Measurements from ENCODE around the gene DDX10.

The DDX10 gene

DNA sequence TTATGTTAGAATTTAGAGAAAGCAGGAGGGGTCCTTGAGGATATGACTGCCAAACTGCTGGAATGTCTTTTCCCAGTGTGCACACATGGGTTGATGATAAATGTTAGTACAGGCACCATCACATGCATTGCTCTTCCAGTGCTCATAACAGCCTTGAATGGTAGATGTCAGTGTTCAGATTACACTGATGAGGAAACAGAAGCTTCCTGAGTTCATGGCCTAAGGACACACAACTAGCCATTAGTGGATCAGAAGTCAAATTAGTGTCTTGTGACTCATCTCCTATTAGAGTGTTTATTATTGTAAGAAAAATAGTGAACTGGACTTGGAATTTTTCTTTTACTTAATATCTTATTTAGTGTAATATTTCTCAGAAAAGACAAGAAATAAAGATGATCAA, 241.5 kb downstream of the DDX10 start:
- DNase-seq (ENCODE audit: low read depth in 2 of 2), result no peak

GRCh38 chr11:108906826-108907225, 242.0 kb downstream of the DDX10 start:
- no peak for DNase-seq (ENCODE audit: low read depth in 2 of 2)

DNA sequence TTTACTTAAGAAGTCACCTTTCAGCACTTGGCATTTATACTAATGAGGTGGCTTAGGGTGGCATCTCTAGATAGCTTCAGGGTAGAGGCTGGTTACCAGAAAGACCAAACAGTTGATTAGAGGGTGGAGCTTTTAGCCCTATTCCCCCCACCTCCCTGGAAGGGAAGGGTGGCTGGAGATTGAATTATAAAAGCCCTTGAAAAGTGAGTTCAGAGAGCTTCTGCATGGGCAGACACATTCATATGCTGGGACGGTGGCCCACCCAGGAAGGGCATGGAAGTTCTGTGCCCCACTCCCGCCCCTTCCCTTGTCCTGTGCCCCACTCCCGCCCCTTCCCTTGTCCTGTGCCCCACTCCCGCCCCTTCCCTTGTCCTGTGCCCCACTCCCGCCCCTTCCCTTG, 244.2 kb downstream of the DDX10 start:
- DNase-seq (ENCODE audit: low read depth in 2 of 2), result no peak

DNA sequence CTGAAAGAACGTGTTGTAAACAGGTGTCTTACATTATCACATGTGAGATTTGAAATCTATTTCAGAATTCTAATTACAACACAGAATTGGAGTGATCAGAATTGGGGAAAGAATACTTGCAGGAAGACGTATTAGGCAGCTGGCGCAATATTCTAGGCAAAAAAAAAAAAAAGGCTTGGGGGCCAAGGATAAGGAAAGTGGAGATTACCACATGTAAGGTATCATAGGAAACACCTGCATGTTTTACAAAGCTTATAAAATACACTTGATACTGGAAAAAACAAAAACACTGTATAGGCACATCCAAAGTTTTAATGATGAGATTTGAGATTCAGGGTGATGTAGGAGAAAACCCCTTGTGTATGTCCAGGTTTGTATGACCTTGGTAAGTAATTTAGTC, 245.1 kb downstream of the DDX10 start:
- DNase-seq (ENCODE audit: low read depth in 2 of 2), result no peak

GRCh38 chr11:108912581-108912980, 247.7 kb downstream of the DDX10 start:
- DNase-seq (ENCODE audit: low read depth in 2 of 2), result no peak

GRCh38 chr11:108913204-108913603, 248.3 kb downstream of the DDX10 start:
- DNase-seq (ENCODE audit: low read depth in 2 of 2), result no peak

DNA sequence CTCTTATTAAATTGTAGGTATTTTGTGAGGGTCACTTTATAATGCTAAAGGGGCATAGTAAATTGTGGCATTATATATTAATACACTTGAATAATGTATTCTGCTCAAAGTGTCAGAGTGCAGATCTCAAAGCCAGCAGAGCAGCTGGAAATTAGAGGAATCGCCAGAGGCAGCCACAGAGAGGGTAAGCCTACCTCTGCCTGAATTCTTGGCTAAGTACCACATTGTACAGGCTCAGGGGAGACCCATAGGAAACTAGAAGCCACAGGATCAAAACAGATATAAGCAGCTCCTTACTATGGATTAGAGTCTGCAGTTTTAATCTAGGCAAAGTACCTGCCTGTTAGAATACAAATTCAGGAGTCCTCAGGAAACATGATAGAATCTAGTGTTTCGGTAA, 249.3 kb downstream of the DDX10 start:
- no peak for DNase-seq (ENCODE audit: low read depth in 2 of 2)

DNA sequence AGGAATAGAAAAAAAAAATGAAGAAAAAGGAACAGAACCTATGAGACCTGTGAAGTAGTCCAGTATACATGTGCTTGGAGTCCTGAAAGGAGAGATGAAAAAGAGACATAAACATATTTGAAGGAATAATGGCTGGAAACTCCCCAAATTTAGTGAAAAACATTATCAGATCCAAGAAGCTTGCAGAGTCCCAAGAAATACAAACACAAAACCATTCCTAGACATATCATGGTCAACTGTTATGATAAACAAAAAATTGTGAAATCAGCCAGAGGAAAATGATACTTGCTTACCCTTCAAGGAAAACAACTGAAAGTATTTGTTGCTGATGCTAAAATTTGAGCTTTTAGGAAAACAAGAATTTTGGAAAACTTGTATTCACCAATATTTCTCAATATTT, 250.1 kb downstream of the DDX10 start:
- no peak for DNase-seq (ENCODE audit: low read depth in 2 of 2)

- no peak for DNase-seq (ENCODE audit: low read depth in 2 of 2)
These were observed 250.8 kb downstream of the DDX10 start for GRCh38 chr11:108915666-108916065.

- no peak for DNase-seq (ENCODE audit: low read depth in 2 of 2)
These were observed 251.4 kb downstream of the DDX10 start for GRCh38 chr11:108916290-108916689.

DNA sequence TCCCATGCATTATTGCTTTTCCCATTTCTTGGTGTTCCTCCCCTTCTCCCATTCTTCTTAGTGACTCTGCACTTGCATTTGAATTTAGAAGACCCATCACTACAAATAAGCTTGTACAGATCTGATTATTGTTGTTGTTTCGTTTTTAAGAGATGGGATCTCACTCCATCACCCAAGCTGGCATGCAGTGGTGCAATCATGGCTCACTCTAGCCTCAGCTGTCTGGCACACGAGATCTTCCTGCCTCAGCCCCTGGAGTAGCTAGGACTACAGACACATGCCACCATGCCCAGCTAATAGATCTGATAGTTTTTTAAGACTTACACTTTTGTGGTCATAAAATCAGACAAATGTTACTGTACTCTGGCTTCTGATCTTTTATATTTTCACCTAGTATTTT, 252.1 kb downstream of the DDX10 start:
- no peak for DNase-seq (ENCODE audit: low read depth in 2 of 2)

DNA sequence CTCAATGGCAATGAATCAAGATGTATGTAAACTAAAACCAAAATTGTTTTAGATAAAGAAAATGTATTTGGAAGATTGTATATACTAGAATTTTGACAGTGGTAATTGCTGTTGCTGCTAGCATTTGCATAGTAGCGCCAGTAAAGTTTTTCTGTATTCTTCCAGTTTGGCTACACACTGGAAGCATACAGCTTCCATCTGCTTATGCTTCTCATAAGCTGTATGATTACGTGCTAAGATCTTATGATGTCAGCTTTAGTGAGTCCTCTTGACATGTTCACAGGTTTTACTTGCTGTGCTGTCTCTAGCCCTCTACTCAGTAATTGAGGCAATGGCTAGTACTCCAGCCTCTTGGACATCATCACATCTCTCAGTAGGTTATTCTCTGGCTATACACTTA, 256.3 kb downstream of the DDX10 start:
- no peak for DNase-seq (ENCODE audit: low read depth in 2 of 2)

GRCh38 chr11:108922241-108922640, 257.4 kb downstream of the DDX10 start:
- DNase-seq (ENCODE audit: low read depth in 2 of 2), result no peak

GRCh38 chr11:108923413-108923812, 258.5 kb downstream of the DDX10 start:
- no peak for DNase-seq (ENCODE audit: low read depth in 2 of 2)

GRCh38 chr11:108926171-108926840, 261.4 kb downstream of the DDX10 start:
- DNase-seq (ENCODE audit: low read depth in 2 of 2), result no peak

DNA sequence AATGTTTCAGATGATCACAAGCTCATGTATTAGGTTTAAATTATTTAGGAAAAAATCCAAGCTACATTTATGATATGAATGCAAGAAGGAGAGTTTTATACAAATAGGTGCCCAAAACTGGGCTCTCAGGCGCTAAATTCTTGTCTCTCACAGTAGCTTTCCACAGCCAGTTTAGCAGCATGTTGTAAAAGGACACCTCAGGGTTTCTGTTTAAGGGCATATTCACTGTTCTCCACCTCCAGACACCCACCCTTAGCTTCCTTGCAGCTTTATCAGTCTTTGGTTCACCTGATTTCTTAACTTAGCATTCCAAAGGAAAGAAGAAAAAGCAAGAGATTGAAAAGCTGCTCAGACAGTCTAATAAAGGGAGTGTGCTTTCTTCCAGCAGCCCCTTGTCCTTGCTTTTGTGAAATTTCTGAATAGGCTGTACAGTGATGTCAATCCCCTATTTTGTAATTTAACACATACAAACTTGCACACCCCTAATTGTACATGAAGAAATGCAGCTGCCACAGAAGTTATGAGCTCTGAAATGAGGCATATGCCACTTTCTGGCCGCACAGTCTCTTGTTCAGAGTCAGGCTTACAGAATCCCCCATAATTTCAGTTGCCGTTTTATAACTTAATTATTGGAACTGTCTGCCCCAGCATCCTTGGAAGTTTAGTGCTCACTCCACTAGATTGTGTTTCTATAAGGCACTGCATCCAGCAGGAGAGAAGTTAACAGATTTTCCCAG, 262.1 kb downstream of the DDX10 start:
- DNase-seq (ENCODE audit: low read depth in 2 of 2), result no peak

- DNase-seq (ENCODE audit: low read depth in 2 of 2), result no peak
These were observed 263.1 kb downstream of the DDX10 start for GRCh38 chr11:108927791-108928545.

DNA sequence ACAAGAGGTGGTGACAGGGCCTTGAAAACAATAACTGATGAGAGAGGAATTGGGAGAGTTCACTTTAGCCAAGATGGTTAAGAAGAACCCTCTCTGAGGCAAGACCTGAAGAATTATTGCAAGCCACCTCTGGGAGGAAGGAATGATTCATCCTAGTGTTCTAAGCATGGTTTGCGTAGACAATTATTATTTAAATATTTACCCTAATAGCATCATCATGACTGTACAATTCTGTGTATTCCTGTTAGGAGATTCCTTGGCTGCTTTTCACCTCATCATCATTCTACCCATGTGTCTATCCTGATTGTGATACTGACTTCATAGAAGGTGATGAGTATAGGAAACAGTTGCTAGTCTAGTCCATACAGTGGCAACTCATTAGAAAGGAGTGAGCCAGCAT, 264.4 kb downstream of the DDX10 start:
- no peak for DNase-seq (ENCODE audit: low read depth in 2 of 2)

DNA sequence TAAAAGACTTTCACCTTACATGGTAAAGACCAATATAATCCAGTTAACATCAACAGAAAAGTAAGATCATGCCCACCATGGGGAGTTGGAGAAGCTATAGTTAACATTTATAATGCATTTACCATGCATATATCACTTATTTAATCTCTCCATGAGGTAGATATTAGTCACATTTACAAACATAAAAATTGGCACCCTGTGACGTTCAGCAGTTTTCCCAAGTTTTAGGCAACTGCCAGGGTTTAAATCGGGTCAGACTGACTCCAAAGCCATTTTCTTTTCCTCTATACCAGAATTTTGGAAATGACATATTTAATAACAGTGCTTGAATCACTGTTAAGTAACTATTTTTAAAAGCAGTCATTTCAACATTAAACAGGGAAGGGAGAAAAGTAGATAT, 266.3 kb downstream of the DDX10 start:
- no peak for DNase-seq (ENCODE audit: low read depth in 2 of 2)

- DNase-seq (ENCODE audit: low read depth in 2 of 2), result no peak
These were observed 268.8 kb downstream of the DDX10 start for GRCh38 chr11:108933630-108934029.

- no peak for DNase-seq (ENCODE audit: low read depth in 2 of 2)
These were observed 269.4 kb downstream of the DDX10 start for GRCh38 chr11:108934289-108934688.

DNA sequence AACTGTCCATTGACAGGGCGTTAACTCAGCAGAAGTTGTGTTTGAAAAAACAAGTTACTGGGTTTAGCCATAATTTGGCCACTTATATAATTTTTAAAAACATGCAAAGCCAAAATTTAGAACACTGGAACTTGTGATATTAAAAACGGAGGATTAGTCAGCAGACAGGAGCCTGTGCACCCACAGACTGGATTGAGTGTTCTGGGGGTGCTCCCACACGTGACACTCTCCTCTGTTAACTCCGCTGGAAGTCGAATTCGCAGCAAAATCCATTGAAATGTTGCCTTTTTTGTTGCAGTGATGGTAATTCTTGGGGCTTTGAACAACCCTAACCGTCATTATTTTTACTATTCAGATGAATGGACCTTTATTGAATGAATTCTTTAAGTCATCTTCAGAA, 269.8 kb downstream of the DDX10 start:
- DNase-seq (ENCODE audit: low read depth in 2 of 2), result no peak

- no peak for DNase-seq (ENCODE audit: low read depth in 2 of 2)
These were observed 272.9 kb downstream of the DDX10 start for GRCh38 chr11:108937746-108938145.

Data from stimulated activated CD4-positive, alpha-beta T cell treated with anti-CD3 and anti-CD28 coated beads, Interleukin-15, amount 100 ng/mL, for 48 hours (primary cell).